GM12801 (cell line): ENCODE measurements around the gene DCDC2.

Experiments
- TF ChIP-seq, protein P1 (sequence below): IDR thresholded peaks from one replicate; pipeline ENCODE4 v1.5.1; 2011; ENCODE audit warnings: control low read depth; ENCODE audit not compliant: insufficient read length; ENCODE audit errors: extremely low read depth

The DCDC2 gene

DNA sequence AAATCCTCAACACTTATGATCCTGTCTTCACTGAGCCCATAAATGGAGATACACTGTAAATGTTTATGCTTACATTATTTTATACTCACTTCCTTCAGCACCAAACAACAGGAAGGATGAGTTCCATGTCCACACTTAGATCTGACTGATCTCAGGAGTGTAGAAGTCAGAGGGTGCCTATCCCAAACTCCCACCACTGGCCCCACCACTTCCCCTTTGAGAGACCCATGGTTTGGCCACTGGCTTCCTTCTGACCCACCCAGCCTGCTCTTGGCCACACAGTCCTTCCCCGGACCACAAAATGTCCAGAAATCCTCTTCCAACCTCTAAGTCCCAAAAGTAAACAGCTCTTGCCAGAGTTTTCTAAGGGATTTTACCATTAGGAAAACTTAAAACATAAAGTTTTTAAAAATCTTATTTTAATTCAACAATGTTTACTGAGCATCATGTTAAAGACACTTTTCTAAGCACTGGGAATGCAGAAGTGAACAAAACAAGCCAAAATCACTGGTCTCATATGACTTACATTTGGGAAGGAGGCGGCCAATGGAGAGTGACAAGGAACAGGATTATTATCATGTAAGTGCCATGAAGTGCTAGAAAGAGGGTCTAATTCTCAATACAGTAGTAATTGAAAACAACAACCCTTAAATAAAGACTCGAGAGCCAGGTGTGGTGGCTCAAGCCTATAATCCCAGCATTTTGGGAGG, 128.0 kb downstream of the DCDC2 start:
- TF ChIP-seq, protein P1, sequence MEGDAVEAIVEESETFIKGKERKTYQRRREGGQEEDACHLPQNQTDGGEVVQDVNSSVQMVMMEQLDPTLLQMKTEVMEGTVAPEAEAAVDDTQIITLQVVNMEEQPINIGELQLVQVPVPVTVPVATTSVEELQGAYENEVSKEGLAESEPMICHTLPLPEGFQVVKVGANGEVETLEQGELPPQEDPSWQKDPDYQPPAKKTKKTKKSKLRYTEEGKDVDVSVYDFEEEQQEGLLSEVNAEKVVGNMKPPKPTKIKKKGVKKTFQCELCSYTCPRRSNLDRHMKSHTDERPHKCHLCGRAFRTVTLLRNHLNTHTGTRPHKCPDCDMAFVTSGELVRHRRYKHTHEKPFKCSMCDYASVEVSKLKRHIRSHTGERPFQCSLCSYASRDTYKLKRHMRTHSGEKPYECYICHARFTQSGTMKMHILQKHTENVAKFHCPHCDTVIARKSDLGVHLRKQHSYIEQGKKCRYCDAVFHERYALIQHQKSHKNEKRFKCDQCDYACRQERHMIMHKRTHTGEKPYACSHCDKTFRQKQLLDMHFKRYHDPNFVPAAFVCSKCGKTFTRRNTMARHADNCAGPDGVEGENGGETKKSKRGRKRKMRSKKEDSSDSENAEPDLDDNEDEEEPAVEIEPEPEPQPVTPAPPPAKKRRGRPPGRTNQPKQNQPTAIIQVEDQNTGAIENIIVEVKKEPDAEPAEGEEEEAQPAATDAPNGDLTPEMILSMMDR, result no peak

DNA sequence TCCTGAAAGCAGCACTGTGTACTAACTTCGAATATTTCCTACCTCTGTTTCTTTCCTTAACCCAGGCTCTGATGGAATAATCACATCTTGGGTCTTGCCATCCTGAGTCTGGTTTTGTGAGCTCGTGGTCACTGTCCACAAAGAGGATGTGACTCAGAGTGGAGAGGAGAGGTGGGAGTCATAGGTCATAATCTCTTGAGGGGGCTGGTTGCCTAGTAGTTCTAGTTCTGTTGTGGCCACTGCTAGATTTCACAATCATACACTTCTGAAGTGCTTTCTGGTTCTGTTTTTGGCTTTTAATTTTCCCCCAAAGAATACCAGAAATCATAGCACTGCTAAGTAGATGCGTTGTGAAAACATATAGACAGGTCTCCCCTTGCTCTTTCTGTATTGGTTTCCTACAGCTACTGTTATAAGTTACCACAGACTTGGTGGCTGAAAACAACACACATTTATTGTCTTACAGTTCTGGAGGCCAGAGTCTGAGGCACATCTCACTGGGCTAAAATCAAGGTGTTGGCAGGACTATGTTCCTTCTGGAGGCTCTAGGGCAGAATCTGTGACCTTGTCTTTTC, 129.1 kb downstream of the DCDC2 start:
- TF ChIP-seq, protein P1, result no peak

DNA sequence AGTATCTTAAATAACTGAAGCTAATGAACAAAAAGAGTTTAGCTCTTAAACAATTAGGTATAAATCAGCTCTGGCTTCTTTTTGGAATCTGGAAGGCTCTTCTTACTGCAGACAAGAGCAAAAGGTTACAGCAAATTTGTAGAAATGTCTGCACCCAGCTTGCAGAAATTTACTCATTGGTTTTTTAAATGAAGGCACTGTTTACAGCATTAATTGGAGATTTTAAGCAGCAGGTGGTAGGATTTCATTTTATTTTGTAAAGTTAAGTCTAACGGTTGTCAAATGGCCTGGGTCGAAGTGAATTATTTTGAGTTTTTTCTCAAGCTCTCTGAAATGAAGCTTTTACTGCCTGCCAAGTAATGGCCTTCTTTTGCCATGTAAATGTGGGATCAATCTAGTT, 129.7 kb downstream of the DCDC2 start:
- TF ChIP-seq, protein P1, result no peak

DNA sequence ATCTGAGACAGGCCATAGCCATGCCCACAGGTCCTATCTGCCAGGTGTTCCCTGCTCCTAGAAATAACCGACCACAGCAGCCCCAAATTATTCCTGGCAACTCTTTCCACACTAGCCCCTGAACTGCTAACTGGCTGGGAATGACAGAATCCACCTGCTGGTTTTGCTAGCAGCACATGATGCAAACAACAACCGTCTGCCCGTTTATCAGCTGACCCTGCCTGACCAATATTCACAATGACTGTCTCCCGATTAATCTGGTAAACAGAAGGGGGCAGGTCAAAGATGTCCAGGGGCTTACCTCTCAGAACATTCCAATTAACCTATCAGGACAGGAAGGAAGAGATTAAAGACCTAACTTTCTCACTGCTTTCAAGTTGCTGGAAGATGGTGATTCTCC, 130.3 kb downstream of the DCDC2 start:
- TF ChIP-seq, protein P1, result no peak

DNA sequence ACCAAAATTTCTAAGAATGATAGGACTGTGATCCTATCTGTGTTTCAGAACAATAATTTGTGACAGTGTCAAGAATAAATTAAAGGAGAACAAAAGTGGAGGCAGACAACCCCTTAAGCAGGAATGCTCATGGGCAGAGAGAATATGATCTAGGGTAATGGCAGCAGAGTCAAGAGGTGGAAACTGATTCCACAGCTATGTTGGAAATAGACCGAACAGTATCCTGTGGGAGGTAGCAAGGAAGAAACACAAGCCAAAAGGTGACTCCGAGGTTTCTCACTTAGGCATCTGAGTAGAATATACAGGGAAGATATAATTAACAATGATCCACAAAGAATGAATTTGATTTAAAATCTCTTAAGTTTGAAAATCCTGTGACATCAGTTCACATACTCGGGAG, 131.3 kb downstream of the DCDC2 start:
- TF ChIP-seq, protein P1, result no peak

DNA sequence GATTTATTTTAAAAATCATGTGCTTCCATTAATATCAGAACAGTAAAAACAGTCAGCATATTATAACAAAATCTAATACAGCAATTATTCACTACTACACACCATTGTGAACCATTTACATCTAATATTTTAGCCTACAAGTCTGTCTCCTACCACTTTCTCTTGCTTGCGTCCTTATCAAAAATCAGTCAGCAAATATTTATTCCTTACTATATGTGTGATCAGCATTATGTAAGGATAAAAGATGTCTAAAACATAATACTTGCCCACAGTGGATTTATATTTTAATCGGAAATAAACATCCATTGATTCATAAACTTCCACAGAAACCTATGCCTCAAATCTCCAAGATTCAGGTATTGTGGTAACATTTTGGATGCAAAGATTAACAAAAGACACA, 132.0 kb downstream of the DCDC2 start:
- TF ChIP-seq, protein P1, result no peak

DNA sequence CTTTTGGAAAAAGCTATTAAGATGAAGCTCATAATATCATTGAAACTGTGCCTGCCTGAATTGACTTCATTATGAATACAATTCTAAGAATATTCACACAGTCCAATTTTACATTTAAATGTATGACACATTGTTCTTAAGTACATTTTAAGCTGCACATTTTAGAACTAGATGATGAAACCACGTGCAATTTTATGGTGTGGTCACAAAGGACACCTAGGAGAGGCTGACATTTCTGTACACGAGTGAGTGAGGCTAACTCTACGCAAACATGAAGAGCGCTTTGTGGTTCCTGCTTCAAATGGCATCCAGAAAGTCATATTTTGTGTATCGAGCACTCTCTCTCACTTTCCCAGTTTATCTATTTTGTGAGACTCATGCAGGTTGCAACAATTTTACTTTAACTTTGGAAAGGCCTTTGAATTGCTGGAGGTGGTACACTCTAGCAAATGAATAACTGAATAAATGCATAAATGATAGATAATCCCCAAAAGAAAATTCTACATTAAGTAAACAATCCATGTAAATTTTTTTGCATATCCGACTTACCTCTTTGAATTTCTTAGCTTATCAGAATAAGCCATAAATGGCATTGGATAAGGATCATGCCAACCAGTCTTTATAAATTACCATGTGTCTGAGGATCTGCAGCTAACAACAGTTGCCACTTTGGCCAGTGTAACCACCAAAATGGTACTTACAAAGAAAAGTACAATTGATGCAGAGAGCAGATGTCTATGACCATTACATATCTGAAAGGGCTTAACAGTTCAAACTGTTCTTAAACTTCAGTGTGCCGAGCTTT, 134.5 kb downstream of the DCDC2 start:
- TF ChIP-seq, protein P1, result no peak
